HEK293T (cell line): ENCODE measurements around the gene TBC1D5.

Source experiments
- BHLHE40 ChIP-seq: fragments of 450-650 bp; IDR thresholded peaks from 2 replicates; pipeline ENCODE4 v1.6.1; 2016; ENCODE audit warnings: mild to moderate bottlenecking, moderate library complexity, borderline replicate concordance
- ELF4 ChIP-seq: fragments of 450-650 bp; IDR thresholded peaks from 2 replicates; pipeline ENCODE4 v1.6.1; 2017; ENCODE audit warnings: antibody characterized with exemption
- FOXA1 ChIP-seq: fragments of 450-650 bp; IDR thresholded peaks from 2 replicates; pipeline ENCODE4 v1.6.1; 2016; ENCODE audit warnings: mild to moderate bottlenecking
- FOXK2 ChIP-seq: fragments of 450-650 bp; IDR thresholded peaks from 2 replicates; pipeline ENCODE4 v1.6.1; 2016; ENCODE audit warnings: mild to moderate bottlenecking
- FOXM1 ChIP-seq: fragments of 450-650 bp; IDR thresholded peaks from 2 replicates; pipeline ENCODE4 v1.6.1; 2017; ENCODE audit warnings: mild to moderate bottlenecking, borderline replicate concordance
- HDGF ChIP-seq: fragments of 450-650 bp; IDR thresholded peaks from 2 replicates; pipeline ENCODE4 v1.6.1; 2017; ENCODE audit warnings: antibody characterized with exemption, borderline replicate concordance
- LEF1 ChIP-seq: fragments of 450-650 bp; IDR thresholded peaks from 2 replicates; pipeline ENCODE4 v1.6.1; 2017; ENCODE audit warnings: mild to moderate bottlenecking, borderline replicate concordance
- SP1 ChIP-seq: fragments of 450-650 bp; IDR thresholded peaks from 2 replicates; pipeline ENCODE4 v1.6.1; 2017
- SUZ12 ChIP-seq: fragments of 450-650 bp; IDR thresholded peaks from 2 replicates; pipeline ENCODE4 v1.6.1; 2016; ENCODE audit warnings: mild to moderate bottlenecking
- TF ChIP-seq, protein P1 (sequence below): fragments of 450-650 bp; IDR thresholded peaks from 2 replicates; pipeline ENCODE4 v1.6.1; 2016

DNA sequence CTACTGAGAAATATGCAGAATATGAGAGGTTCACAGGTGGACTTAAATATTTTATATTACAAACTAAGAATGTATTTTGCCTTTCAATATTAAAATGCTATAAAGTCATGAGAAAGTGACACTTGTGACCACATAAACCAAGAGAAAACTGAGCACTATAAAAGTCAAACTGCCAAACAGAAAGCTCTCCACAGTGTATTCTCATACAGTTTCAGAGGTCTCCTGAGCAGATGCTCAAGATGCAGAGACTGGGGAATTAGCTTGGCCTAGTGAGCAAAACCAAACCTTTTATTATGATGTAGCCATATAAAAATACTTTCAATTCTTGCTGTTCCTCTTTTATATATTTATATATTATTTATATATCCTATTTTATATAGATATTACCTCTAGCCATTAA lies 227.8 kb downstream of the TBC1D5 start:
- no peak for TF ChIP-seq FOXA1
- TF ChIP-seq FOXM1, result no peak
- TF ChIP-seq ELF4, result no peak
- no peak for TF ChIP-seq FOXK2
- TF ChIP-seq BHLHE40, result no peak
- TF ChIP-seq SP1, result no peak
- TF ChIP-seq, protein P1, sequence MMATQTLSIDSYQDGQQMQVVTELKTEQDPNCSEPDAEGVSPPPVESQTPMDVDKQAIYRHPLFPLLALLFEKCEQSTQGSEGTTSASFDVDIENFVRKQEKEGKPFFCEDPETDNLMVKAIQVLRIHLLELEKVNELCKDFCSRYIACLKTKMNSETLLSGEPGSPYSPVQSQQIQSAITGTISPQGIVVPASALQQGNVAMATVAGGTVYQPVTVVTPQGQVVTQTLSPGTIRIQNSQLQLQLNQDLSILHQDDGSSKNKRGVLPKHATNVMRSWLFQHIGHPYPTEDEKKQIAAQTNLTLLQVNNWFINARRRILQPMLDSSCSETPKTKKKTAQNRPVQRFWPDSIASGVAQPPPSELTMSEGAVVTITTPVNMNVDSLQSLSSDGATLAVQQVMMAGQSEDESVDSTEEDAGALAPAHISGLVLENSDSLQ, result no peak
- TF ChIP-seq HDGF, result no peak
- no peak for TF ChIP-seq LEF1
- no peak for TF ChIP-seq SUZ12
